ENCODE measurements around the gene ESPL1. TPM values are rescaled to one million over a fixed set of nuclear protein-coding genes. Genes with fewer than 3 reads are reported as not detected.

The ESPL1 gene
- 2.0 and 10.0 TPM in 2 replicates for total RNA-seq

DNA sequence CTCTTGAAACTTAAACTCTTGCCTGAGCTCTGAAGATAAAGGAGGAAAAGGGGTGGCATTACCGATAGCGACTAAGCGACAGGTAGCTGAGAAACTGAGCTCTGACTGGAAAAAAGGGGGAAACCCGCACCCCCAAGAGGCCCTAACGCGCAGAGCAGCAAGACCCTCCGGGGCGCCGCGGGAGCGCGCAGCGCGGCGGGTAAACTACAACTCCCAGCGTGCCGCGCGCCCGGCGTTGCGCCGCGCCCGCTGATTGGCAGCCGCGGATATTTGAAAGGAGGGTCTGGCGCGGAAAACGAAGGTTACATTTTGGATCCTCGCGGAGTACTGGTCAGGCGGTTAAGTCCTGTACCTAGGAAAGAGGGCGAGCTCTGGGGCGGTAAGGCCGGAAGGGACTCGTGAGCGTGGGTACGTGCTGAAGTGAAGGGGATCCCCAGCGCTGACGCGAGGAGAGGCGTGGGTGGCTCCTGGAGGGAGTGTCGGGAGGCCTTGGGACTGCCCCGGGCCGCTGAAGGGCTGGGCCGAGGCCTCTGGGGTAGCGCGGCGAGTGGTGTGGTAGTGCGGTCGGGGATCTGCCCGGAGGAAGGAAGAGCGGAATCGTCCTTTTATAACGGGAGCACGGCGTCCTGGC, at the start of gene ESPL1:
ESPL1 (plus strand) TSS at position 301 of the 631 bp plus-strand sequence. CDS start 468 bp downstream, outside the sequence.

DNA sequence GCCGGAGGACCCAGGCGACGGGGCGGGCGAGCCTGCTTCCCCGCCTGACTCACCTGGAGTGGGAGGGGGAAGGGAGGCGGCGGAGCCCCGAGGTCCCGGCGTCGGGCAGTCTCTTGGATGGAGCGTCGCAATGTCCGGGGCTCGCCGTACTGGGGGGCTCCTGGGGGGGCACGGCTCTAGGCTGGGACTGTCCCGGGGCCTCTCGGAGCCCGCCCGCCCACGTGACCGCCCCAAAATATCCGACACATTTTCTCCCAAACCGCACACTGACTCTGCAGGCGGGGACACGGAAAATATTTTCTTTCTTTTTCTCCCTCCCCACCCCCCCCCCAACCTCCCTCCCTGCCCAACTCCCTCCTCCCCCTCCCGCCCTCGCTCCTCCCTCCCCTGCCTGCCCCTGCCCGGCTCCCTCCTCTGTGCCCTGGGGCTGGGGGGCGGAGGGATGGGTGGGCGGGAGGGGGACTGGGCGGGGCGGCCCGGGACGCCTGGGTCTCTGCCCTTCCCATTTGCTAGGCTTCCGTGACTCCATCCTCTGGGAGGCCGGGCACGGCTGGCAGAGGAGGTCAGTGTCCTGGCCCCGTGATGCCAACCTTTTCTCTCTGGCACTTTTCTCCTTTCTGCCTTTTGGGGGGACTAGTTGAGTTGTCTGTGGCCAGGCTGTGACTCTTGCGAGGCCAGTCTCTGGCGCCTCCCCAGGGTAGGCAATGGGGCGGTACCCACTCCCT, 36.0 kb upstream of the ESPL1 start, which contains the start of gene RARG:
RARG (minus strand) TSS at position 289 of the 725 bp plus-strand sequence. CDS start 4,664 bp downstream, outside the sequence.

DNA sequence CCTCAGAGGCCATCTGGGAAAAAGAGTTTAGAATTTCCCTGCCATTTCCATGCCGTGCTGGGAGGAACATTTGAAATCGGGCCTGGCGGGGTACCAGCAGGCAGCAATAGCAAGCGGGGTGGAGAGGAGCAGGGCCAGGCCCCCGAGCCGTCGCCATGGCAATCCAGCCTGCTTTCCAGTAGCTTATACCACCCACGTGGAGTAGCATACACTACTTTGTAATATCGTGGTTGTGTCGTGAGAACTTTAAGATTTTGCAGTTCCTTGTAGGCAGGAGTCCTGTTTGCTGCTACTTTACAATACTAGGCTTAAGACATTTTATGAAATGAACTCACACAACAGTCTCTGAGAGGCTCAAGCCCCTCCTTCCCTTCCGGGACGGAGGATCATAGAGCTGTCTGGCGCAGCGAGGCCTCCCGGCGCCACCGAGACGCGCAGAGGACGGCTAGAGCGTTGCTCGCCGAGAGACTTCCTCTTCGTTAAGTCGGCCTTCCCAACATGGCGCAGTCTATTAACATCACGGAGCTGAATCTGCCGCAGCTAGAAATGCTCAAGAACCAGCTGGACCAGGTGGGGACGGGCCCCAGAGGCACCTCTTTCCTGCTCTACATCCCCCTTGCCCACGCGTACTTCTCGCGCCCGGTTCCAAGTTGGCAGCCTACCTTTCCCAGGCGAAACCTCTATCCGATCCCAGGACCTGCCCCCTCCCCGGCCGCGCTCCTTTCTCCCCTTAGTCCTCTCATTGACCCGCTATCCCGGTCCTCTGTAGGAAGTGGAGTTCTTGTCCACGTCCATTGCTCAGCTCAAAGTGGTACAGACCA, 27.2 kb downstream of the ESPL1 start, which contains the start of gene PFDN5:
PFDN5 (plus strand) TSS at position 473 of the 821 bp plus-strand sequence; CDS start at position 499, 26 bp downstream.

DNA sequence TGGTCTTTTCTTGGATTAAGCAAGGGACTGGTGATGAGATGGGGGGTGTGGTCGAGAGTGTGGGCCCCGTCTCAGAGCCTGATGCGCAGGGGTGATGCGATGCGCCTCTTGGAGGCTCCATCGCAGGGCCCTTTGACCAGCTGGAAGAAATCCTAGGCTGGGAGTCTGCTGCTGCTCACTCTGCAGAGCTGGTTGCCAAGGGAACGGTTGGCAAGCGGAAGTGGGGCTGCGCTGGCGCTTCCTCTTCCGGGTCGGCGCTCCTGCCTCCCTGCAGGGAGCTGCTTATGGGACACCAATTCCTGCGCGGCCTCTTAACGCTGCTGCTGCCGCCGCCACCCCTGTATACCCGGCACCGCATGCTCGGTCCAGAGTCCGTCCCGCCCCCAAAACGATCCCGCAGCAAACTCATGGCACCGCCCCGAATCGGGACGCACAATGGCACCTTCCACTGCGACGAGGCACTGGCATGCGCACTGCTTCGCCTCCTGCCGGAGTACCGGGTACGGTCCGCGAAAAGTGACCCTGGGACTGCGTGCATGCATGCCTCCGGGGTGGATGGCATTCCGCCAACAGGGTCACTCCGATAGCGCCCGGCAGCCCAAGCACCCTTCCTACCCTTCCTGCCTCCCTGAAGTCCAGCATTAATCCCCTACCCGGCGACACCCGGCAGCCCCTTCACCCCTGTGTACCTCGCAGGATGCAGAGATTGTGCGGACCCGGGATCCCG, 31.5 kb downstream of the ESPL1 start, which contains the start of gene MYG1:
MYG1 (plus strand) TSS at position 242 of the 727 bp plus-strand sequence; CDS start at position 285, 43 bp downstream.

DNA sequence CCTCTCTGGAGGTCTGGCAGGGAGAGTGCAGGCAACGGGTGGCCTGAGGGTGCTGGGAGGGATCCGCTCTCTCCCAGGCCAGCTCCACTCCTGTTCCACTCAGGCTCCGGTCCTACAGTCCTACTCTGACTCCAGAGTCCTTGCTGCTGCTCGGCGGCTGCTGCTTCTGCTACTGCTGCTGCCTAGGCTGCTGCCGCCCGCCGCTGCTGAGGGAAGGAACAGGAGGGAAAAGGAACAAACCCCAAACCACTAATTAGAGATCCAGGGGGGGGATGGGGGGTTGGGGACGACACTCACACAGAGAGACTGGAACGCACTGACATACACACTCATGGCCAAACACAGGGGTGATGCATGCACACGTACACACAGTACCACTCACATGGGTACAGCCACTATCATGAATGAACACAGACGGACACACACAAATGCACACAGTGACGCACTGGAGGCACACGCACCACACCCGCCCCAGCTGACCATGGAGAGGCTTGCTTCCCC, 68.1 kb downstream of the ESPL1 start, which contains the start of gene SP7:
SP7 (minus strand) TSS at position 174 of the 501 bp plus-strand sequence. CDS start 708 bp downstream, outside the sequence.

Other genes with a start within 250 kb of the ESPL1 start
- 25.1 and 34.7 TPM in 2 replicates for gene TNS2, start 218.2 kb upstream of the ESPL1 start, total RNA-seq
- 30.7 and 43.3 TPM in 2 replicates for gene SPRYD3, start 188.9 kb upstream of the ESPL1 start, total RNA-seq
- gene IGFBP6, start 170.6 kb upstream of the ESPL1 start, total RNA-seq: 561 and 1,794 TPM in 2 replicates
- gene SOAT2, start 164.8 kb upstream of the ESPL1 start, total RNA-seq: 0.19 TPM in 1 of 2 replicates, not detected in the other
- 13.0 and 14.4 TPM in 2 replicates for gene ZNF740, start 87.6 kb upstream of the ESPL1 start, total RNA-seq
- 5.0 and 13.0 TPM in 2 replicates for gene CSAD, start 87.4 kb upstream of the ESPL1 start, total RNA-seq
- 0.19 and 0.56 TPM in 2 replicates for gene ITGB7, start 61.0 kb upstream of the ESPL1 start, total RNA-seq
- gene RARG, start 36.1 kb upstream of the ESPL1 start, total RNA-seq: 14.4 and 21.9 TPM in 2 replicates
- 735 and 1,031 TPM in 2 replicates for gene PFDN5, start 27.2 kb downstream of the ESPL1 start, total RNA-seq
- 38.6 and 50.0 TPM in 2 replicates for gene MYG1, start 31.4 kb downstream of the ESPL1 start, total RNA-seq
- gene AAAS, start 53.3 kb downstream of the ESPL1 start, total RNA-seq: 33.4 and 40.9 TPM in 2 replicates
- not detected in 2 replicates for gene SP7, start 68.1 kb downstream of the ESPL1 start, total RNA-seq
- 18.3 and 27.8 TPM in 2 replicates for gene SP1, start 111.9 kb downstream of the ESPL1 start, total RNA-seq
- gene AMHR2, start 155.6 kb downstream of the ESPL1 start, total RNA-seq: under 0.01 TPM in 1 of 2 replicates, not detected in the other
- 19.7 and 29.5 TPM in 2 replicates for gene PRR13, start 173.4 kb downstream of the ESPL1 start, total RNA-seq
- gene PCBP2, start 183.8 kb downstream of the ESPL1 start, total RNA-seq: 172 and 193 TPM in 2 replicates
- gene MAP3K12, start 231.2 kb downstream of the ESPL1 start, total RNA-seq: 20.1 and 29.6 TPM in 2 replicates
- gene TARBP2, start 233.0 kb downstream of the ESPL1 start, total RNA-seq: 26.2 and 55.4 TPM in 2 replicates
- not detected in 2 replicates for gene NPFF, start 239.2 kb downstream of the ESPL1 start, total RNA-seq